ENCODE data around the gene TM4SF1.

DNA sequence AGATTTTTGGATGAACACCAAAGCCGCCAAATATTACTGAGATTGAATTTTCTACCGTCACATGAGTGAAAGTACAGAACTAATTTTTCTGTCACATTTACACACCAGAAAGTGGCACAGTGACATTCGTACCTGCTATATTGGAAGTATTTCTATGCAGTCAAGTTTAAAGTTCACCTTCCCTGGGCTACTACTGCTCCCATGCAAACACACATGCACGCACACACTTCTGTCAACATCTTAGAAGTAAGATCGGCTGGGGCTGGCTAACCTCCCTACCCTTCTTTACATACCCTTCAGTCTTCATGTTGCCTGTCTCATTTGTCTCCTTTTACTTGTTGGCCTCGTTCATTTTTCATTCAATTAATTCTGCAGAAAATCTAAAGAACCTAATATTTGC is 19.0 kb upstream of the TM4SF1 start:
- TF ChIP-seq, protein P1, sequence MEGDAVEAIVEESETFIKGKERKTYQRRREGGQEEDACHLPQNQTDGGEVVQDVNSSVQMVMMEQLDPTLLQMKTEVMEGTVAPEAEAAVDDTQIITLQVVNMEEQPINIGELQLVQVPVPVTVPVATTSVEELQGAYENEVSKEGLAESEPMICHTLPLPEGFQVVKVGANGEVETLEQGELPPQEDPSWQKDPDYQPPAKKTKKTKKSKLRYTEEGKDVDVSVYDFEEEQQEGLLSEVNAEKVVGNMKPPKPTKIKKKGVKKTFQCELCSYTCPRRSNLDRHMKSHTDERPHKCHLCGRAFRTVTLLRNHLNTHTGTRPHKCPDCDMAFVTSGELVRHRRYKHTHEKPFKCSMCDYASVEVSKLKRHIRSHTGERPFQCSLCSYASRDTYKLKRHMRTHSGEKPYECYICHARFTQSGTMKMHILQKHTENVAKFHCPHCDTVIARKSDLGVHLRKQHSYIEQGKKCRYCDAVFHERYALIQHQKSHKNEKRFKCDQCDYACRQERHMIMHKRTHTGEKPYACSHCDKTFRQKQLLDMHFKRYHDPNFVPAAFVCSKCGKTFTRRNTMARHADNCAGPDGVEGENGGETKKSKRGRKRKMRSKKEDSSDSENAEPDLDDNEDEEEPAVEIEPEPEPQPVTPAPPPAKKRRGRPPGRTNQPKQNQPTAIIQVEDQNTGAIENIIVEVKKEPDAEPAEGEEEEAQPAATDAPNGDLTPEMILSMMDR (IDR thresholded peaks at IDR 0.05; ENCODE audit: extremely low read depth in 1 of 2, insufficient read depth in 1 of 2, low read depth in 1 of 2, low read length in 2 of 2): no peak
- TF ChIP-seq JUN (IDR thresholded peaks at IDR 0.05; ENCODE audit: borderline replicate concordance, insufficient read depth, insufficient read length, low read depth): no peak
- no peak for TF ChIP-seq EZH2 (IDR thresholded peaks at IDR 0.05; ENCODE audit: borderline replicate concordance, low read depth, low read length, severe bottlenecking)
- TF ChIP-seq FOS (IDR thresholded peaks at IDR 0.05; ENCODE audit: borderline replicate concordance, insufficient read depth, low read length): no peak
- no peak for TF ChIP-seq POLR2AphosphoS5 (IDR thresholded peaks at IDR 0.05; ENCODE audit: insufficient read depth, low read depth, low read length)
- TF ChIP-seq POLR2A (IDR thresholded peaks at IDR 0.05; ENCODE audit: low read depth, low read length): no peak
- TF ChIP-seq, protein P2, sequence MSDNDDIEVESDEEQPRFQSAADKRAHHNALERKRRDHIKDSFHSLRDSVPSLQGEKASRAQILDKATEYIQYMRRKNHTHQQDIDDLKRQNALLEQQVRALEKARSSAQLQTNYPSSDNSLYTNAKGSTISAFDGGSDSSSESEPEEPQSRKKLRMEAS (IDR thresholded peaks at IDR 0.05; ENCODE audit: insufficient read depth, insufficient read length): no peak
- no peak for TF ChIP-seq GATA2 (IDR thresholded peaks at IDR 0.05; ENCODE audit: insufficient read depth, insufficient read length, low read depth, low read length)
- TF ChIP-seq MYC (IDR thresholded peaks at IDR 0.05; ENCODE audit: low read depth, low read length): no peak

All from endothelial cell of umbilical vein (primary cell).